ENCODE measurements around the gene GAB3. TPM values are rescaled to one million over a fixed set of nuclear protein-coding genes. Genes with fewer than 3 reads are reported as not detected.
A peak's percentile ranks its signal among the peaks of the same experiment; 100 is the strongest.

GAB3 gene
- total RNA-seq, 2 donors from 2014 or later: 0.66 to 3.4 TPM

DNA sequence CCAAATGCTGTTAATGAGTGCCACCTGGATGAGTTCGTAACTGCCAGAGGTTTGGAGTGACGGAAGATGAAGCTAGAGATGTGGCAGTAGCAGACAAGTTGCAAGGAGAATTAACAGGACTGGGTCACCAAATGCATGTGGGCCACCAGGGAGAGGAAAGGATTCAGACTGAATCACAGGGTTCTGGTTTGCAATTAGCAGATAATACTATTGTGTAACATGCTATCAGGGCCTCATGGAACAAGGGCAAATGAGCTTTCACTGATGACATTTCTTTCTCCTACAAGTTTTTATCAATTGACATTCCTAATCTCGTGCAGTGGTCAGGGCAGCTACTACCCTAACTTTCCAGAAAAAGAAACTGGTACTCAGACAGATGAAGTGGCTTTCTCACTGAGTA lies 21.4 kb downstream of the GAB3 start:
- ATAC-seq (peak; percentile 20), DNase-seq (no peak)
- intact Hi-C loops (cut with DNase I): no loop called here
- Histone ChIP-seq H3K4me3 (no peak overlapping the region), H3K27me3 (no peaks in the 10 kb centered on the region), H3K4me1 (peaks cover 33% of the 10 kb centered on the region), H3K36me3 (replicated peaks in 1 of 2; ENCODE audit: insufficient read depth in 1 of 2, low read depth in 2 of 2) (no peaks in the 10 kb centered on the region), H3K9me3 (no peaks in the 10 kb centered on the region), H3K27ac (peak overlapping the region in 3 of 4 donors; percentile 38 to 78 (median 76))
- TF ChIP-seq POLR2A (IDR thresholded peaks at IDR 0.05): no peak
- TF ChIP-seq CTCF (IDR thresholded peaks at IDR 0.05): no peak
- WGBS, 2 donors: 59 to 60% methylated on average over 3 of the region's 3 CpGs

- TF ChIP-seq POLR2A (IDR thresholded peaks at IDR 0.05): no peak
- no peak for TF ChIP-seq CTCF (IDR thresholded peaks at IDR 0.05)
- no peaks in the 10 kb centered on the region for H3K9me3 ChIP-seq
Observed at GRCh38 chrX:154728431-154729190, 22.3 kb downstream of the GAB3 start.

DNA sequence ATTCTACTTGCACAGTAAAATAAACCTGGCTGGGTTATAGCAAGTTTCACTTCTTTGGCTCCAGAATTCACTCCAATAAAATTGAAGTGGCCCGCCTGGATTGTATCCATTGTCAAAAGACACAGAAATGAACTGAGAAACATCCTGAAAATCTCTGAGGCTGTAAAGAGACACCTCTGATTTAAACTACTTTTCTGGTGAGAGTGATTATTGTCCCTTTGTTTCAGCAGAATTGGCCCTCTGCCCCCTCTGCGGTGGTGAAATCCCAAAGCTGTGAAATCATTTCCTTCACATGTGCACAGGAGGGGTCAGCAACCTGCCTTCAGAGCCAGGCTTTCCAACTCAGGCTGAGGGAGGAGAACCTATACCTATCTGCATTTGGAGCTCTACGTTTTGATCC lies 23.0 kb downstream of the GAB3 start:
- H3K9me3 ChIP-seq: no peaks in the 10 kb centered on the region
- no peak for TF ChIP-seq CTCF (IDR thresholded peaks at IDR 0.05)
- peak in 1 of 3 donors; percentile 42 for TF ChIP-seq POLR2A (IDR thresholded peaks at IDR 0.05)
- DNase-seq (peak; percentile 40 to 62 (median 58)), ATAC-seq (peak; percentile 72)
- peak overlapping the region; percentile 40 to 78 (median 60) for H3K27ac ChIP-seq
- H3K27me3 ChIP-seq: no peaks in the 10 kb centered on the region
- WGBS, 2 donors: 43 to 45% methylated on average over 2 to 3 of the region's 3 CpGs
- no peak overlapping the region for H3K4me3 ChIP-seq
- peaks cover 29% of the 10 kb centered on the region for H3K4me1 ChIP-seq
- intact Hi-C loops (cut with DNase I): no loop called here
- H3K36me3 ChIP-seq (replicated peaks in 1 of 2; ENCODE audit: insufficient read depth in 1 of 2, low read depth in 2 of 2): no peaks in the 10 kb centered on the region

More at GRCh38 chrX:154728431-154729190, 22.3 kb downstream of the GAB3 start:
- Histone ChIP-seq H3K27me3 (no peaks in the 10 kb centered on the region), H3K4me1 (peaks cover 33% of the 10 kb centered on the region), H3K27ac (peak overlapping the region; percentile 43 to 78 (median 68)), H3K4me3 (no peak overlapping the region), H3K36me3 (replicated peaks in 1 of 2; ENCODE audit: insufficient read depth in 1 of 2, low read depth in 2 of 2) (no peaks in the 10 kb centered on the region)
- ATAC-seq (no peak), DNase-seq (no peak)
- intact Hi-C loops (cut with DNase I): no loop called here
- 69 to 79% methylated on average over 7 of the region's 7 CpGs for WGBS, 2 donors

DNA sequence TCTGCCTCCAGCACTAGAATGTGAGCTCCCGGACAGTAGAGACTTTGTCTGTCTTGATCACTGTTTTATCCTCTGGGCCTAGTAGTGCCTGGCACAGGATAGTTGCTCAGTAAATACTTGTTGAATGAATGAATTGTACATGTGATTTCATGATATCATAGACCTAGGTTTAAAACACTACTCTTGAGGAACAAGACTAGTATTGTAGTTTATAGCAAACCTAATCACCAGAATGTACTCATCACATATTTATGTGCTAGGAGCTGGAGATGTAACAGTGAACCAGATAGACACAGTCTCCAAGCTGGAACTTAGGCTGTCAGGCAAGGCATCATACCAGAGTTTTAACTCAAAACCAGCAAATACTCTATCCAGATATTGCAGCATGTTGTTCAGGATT lies 23.5 kb downstream of the GAB3 start:
- DNase-seq: no peak
- H3K27ac ChIP-seq: peak overlapping the region; percentile 20 to 78 (median 58)
- no peaks in the 10 kb centered on the region for H3K36me3 ChIP-seq (replicated peaks in 1 of 2; ENCODE audit: insufficient read depth in 1 of 2, low read depth in 2 of 2)
- H3K4me1 ChIP-seq: peaks cover 24% of the 10 kb centered on the region
- TF ChIP-seq POLR2A (IDR thresholded peaks at IDR 0.05): no peak
- no peak for TF ChIP-seq CTCF (IDR thresholded peaks at IDR 0.05)
- no peaks in the 10 kb centered on the region for H3K27me3 ChIP-seq
- ATAC-seq: no peak
- intact Hi-C loops (cut with DNase I): no loop called here
- H3K9me3 ChIP-seq: no peaks in the 10 kb centered on the region
- WGBS, 2 donors: 50 to 67% methylated on average over 1 of the region's 1 CpG
- no peak overlapping the region for H3K4me3 ChIP-seq

Measured in body of pancreas (tissue), 4 donors.